ENCODE measurements around the gene MRPL54.
"Not testable (repeated sequence)": the region's sequence is repeated elsewhere in the genome, so short reads cannot be mapped to it uniquely, and the experiment has no call there.

Gene MRPL54

GRCh38 chr19:3808420-3809143 is 46.1 kb downstream of the MRPL54 start:
- Mint-ChIP-seq H3K4me1 (peaks cover 30 to 63% of the 10 kb centered on the region in 2 donors), H3K4me3 (no peak overlapping the region), H3K36me3 (peaks cover 5 to 10% of the 10 kb centered on the region in 2 donors), H3K27me3 (peaks cover 0 to 5% of the 10 kb centered on the region in 2 donors), H3K27ac (no peak overlapping the region), H3K9me3 (peaks cover 0 to 7% of the 10 kb centered on the region in 2 donors)
- no peak for DNase-seq
- no peak for ATAC-seq (replicated peaks)

GRCh38 chr19:3809881-3810707 is 47.6 kb downstream of the MRPL54 start:
- Mint-ChIP-seq H3K27ac (peak overlapping the region; percentile 56), H3K27me3 (no peaks in the 10 kb centered on the region), H3K4me3 (peak overlapping the region in 1 of 2 donors; percentile 4), H3K9me3 (peaks cover 0 to 7% of the 10 kb centered on the region in 2 donors), H3K36me3 (peaks cover 5 to 11% of the 10 kb centered on the region in 2 donors), H3K4me1 (peaks cover 34 to 69% of the 10 kb centered on the region in 2 donors)
- DNase-seq (peak; percentile 62), ATAC-seq (replicated peaks) (peak; percentile 74 to 81)

DNA sequence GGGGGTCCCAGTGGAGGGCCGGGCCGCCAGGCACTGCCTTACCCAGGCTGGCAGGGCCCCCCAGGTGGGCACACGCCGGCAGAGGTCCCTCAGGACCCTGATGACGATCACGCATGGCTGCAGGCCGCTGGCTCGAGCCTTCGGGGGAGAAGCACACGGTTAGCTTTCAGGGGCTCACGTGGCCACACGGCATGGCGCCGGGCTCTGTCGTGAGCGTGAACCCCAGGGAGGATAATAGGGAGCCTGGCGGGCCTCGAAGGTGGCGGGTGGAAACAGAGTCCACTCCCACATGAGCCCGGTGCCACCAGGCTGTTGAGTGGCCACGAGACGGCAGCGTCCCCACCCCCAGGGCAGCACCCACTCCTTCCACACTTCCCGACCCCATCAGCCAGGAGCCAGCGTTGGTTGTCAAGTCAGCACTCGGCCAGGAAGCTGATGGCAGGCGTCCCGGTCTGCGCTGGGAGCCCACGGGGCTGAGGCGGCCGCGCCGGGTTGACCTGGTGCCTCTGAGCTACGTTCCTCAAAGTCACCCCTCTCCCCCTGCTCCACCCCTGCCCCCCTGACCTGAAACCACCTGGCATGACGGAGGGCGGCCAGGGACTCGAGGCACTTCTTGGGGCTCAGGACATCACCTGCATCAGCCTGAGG is 48.4 kb downstream of the MRPL54 start:
- peak; percentile 57 to 61 for ATAC-seq (replicated peaks)
- Mint-ChIP-seq H3K9me3 (peaks cover 0 to 7% of the 10 kb centered on the region in 2 donors), H3K27me3 (no peaks in the 10 kb centered on the region), H3K36me3 (peaks cover 5 to 11% of the 10 kb centered on the region in 2 donors), H3K4me3 (peak overlapping the region in 1 of 2 donors; percentile 14), H3K4me1 (peaks cover 34 to 69% of the 10 kb centered on the region in 2 donors), H3K27ac (peak overlapping the region; percentile 56)
- no peak for DNase-seq

GRCh38 chr19:3813473-3814392 is 51.3 kb downstream of the MRPL54 start:
- DNase-seq, result no peak
- H3K9me3 Mint-ChIP-seq, result peaks cover 0 to 2% of the 10 kb centered on the region in 2 donors
- no peaks in the 10 kb centered on the region for H3K27me3 Mint-ChIP-seq
- peak overlapping the region; percentile 80 for H3K27ac Mint-ChIP-seq
- peaks cover 34 to 69% of the 10 kb centered on the region in 2 donors for H3K4me1 Mint-ChIP-seq
- peaks cover 5 to 11% of the 10 kb centered on the region in 2 donors for H3K36me3 Mint-ChIP-seq
- ATAC-seq (replicated peaks), result no peak
- H3K4me3 Mint-ChIP-seq, result no peak overlapping the region

DNA sequence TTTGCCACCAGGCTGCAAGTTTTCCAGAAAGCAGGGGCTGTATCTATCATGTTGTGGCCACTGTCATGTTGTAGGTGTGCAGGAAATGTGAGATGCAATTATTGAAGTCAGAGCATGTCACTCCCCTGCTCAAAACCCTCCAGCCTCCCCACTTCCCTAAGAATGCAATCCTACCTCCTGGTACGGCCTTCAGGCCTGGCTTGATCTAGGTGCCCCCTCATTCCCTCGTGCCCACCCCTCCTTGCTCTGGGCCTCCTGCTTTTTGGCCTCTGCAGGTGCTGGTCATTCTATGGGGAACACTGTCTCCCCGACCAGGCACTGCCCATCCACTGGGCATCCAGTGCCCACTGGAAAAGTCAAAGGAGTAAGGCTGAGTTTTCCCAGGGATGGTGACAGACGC is 52.2 kb downstream of the MRPL54 start:
- no peak for DNase-seq
- Mint-ChIP-seq H3K9me3 (peaks cover 0 to 2% of the 10 kb centered on the region in 2 donors), H3K36me3 (peaks cover 5 to 11% of the 10 kb centered on the region in 2 donors), H3K27ac (peak overlapping the region; percentile 47), H3K4me3 (no peak overlapping the region), H3K4me1 (peaks cover 34 to 72% of the 10 kb centered on the region in 2 donors), H3K27me3 (no peaks in the 10 kb centered on the region)
- no peak for ATAC-seq (replicated peaks)

GRCh38 chr19:3816148-3816547 is 53.7 kb downstream of the MRPL54 start:
- not testable (repeated sequence) for H3K27ac Mint-ChIP-seq, DNase-seq
- peaks cover 27 to 69% of the 10 kb centered on the region in 2 donors for H3K4me1 Mint-ChIP-seq

GRCh38 chr19:3816566-3817218 is 54.2 kb downstream of the MRPL54 start:
- Mint-ChIP-seq H3K4me3 (no peak overlapping the region), H3K9me3 (peaks cover 0 to 2% of the 10 kb centered on the region in 2 donors), H3K36me3 (peaks cover 5 to 11% of the 10 kb centered on the region in 2 donors), H3K27me3 (no peaks in the 10 kb centered on the region), H3K4me1 (peaks cover 30 to 71% of the 10 kb centered on the region in 2 donors), H3K27ac (peak overlapping the region; percentile 25)
- no peak for DNase-seq
- no peak for ATAC-seq (replicated peaks)

More at GRCh38 chr19:3816148-3816547, 53.7 kb downstream of the MRPL54 start:
- not testable (repeated sequence) for H3K27me3 Mint-ChIP-seq; H3K4me3 Mint-ChIP-seq; ATAC-seq (replicated peaks); H3K9me3 Mint-ChIP-seq
- H3K36me3 Mint-ChIP-seq, result peaks cover 5 to 11% of the 10 kb centered on the region in 2 donors
